HEK293 (cell line): ENCODE results near the gene ZNF883.

Experiments
- CTCF ChIA-PET: fragments of 350-600 bp; formaldehyde crosslinking; extraction: SDS; loops from one replicate; lab custom pipeline; 2021; ENCODE audit warnings: antibody characterized with exemption; lab: Yijun Ruan, JAX
- POLR2A ChIA-PET: fragments of 300-600 bp; formaldehyde crosslinking; extraction: SDS; loops from one replicate; lab custom pipeline; 2020; ENCODE audit warnings: antibody characterized with exemption, inconsistent platforms; lab: Yijun Ruan, JAX
- H3K27ac ChIP-seq: fragments of 200-500 bp; sonication (Bioruptor generic); 2 replicates; pipeline ENCODE4 v1.5.1; 2014; ENCODE audit warnings: low read depth, low read length, control low read depth, inconsistent platforms; ENCODE audit errors: extremely low read depth
- H3K36me3 ChIP-seq, 2 experiments: fragments of 200-500 bp in 1 of 2; sonication (Bioruptor generic) in 1 of 2; 1 replicate in 1 of 2; 2 replicates in 1 of 2; pipeline ENCODE4 v1.5.1; 2014 to 2017; ENCODE audit warnings: inconsistent platforms in 2 of 2, low read length in 2 of 2; ENCODE audit not compliant: control insufficient read depth in 2 of 2, insufficient read depth in 1 of 2
- H3K4me1 ChIP-seq: fragments of 200-500 bp; sonication (Bioruptor generic); 2 replicates; pipeline ENCODE4 v1.5.1; 2014; ENCODE audit warnings: mild to moderate bottlenecking, low read length, inconsistent platforms; ENCODE audit not compliant: control insufficient read depth, insufficient read depth
- H3K4me3 ChIP-seq: 2 replicates; pipeline ENCODE4 v1.5.1; 2011; ENCODE audit warnings: low read depth, mild to moderate bottlenecking, control low read depth, low read length, moderate library complexity
- H3K9me3 ChIP-seq: fragments of 200-500 bp; sonication (Bioruptor generic); 2 replicates; pipeline ENCODE4 v1.5.1; 2014; ENCODE audit warnings: low read depth, low read length, inconsistent platforms; ENCODE audit not compliant: control insufficient read depth, insufficient read depth
- EGR2 ChIP-seq: fragments of 450-650 bp; formaldehyde crosslinking; IDR thresholded peaks from 2 replicates; pipeline ENCODE4 v1.5.1; 2016; ENCODE audit warnings: low read depth, missing biosample characterization, missing genetic modification characterization
- GLI2 ChIP-seq: fragments of 450-650 bp; formaldehyde crosslinking; IDR thresholded peaks from 2 replicates; pipeline ENCODE4; 2017; ENCODE audit warnings: missing biosample characterization, missing genetic modification characterization, low read depth, borderline replicate concordance
- YY1 ChIP-seq: fragments of 450-650 bp; formaldehyde crosslinking; IDR thresholded peaks from 2 replicates; pipeline ENCODE4 v1.5.1; 2018; ENCODE audit warnings: missing biosample characterization, missing genetic modification characterization
- ZBTB7A ChIP-seq: fragments of 450-650 bp; formaldehyde crosslinking; IDR thresholded peaks from 2 replicates; pipeline ENCODE4 v1.5.1; 2016; ENCODE audit warnings: low read depth, missing biosample characterization, missing genetic modification characterization
- ZNF174 ChIP-seq: fragments of 450-650 bp; formaldehyde crosslinking; IDR thresholded peaks from 2 replicates; pipeline ENCODE4 v1.5.0; 2017; ENCODE audit warnings: missing biosample characterization, mild to moderate bottlenecking, missing genetic modification characterization
- ZNF214 ChIP-seq: fragments of 450-650 bp; formaldehyde crosslinking; IDR thresholded peaks from 2 replicates; pipeline ENCODE4 v1.5.1; 2017; ENCODE audit warnings: missing biosample characterization, mild to moderate bottlenecking, missing genetic modification characterization, borderline replicate concordance
- ZNF266 ChIP-seq: fragments of 450-650 bp; formaldehyde crosslinking; IDR thresholded peaks from 2 replicates; pipeline ENCODE4 v1.5.1; 2016; ENCODE audit warnings: missing biosample characterization, missing genetic modification characterization, low read depth
- ZNF366 ChIP-seq: fragments of 450-650 bp; formaldehyde crosslinking; conservative IDR thresholded peaks from 2 replicates; pipeline ENCODE4 v1.5.1; 2016; ENCODE audit warnings: missing biosample characterization, missing genetic modification characterization
- ZNF473 ChIP-seq: fragments of 450-650 bp; formaldehyde crosslinking; IDR thresholded peaks from 2 replicates; pipeline ENCODE4 v1.5.1; 2017; ENCODE audit warnings: missing biosample characterization, missing genetic modification characterization
- ZNF548 ChIP-seq: fragments of 450-650 bp; formaldehyde crosslinking; IDR thresholded peaks from 2 replicates; pipeline ENCODE4 v1.5.1; 2016; ENCODE audit warnings: missing biosample characterization, missing genetic modification characterization
- ZNF560 ChIP-seq: fragments of 450-650 bp; formaldehyde crosslinking; IDR thresholded peaks from 2 replicates; pipeline ENCODE4 v1.5.1; 2017; ENCODE audit warnings: missing biosample characterization, missing genetic modification characterization, borderline replicate concordance
- ZNF561 ChIP-seq: fragments of 450-650 bp; IDR thresholded peaks from 2 replicates; pipeline ENCODE4 v1.5.1; 2018; ENCODE audit warnings: missing biosample characterization, missing genetic modification characterization, borderline replicate concordance
- ZNF621 ChIP-seq: fragments of 450-650 bp; formaldehyde crosslinking; IDR thresholded peaks from 2 replicates; pipeline ENCODE4 v1.5.1; 2017; ENCODE audit warnings: missing biosample characterization, missing genetic modification characterization
- ZNF792 ChIP-seq: fragments of 450-650 bp; formaldehyde crosslinking; IDR thresholded peaks from 2 replicates; pipeline ENCODE4 v1.5.1; 2016; ENCODE audit warnings: missing biosample characterization, missing genetic modification characterization
- TF ChIP-seq, protein P1 (sequence below): fragments of 450-650 bp; formaldehyde crosslinking; IDR thresholded peaks from 2 replicates; pipeline ENCODE4 v1.5.1; 2016; ENCODE audit warnings: missing biosample characterization, missing genetic modification characterization, borderline replicate concordance
- TF ChIP-seq, protein P2 (sequence below): fragments of 450-650 bp; formaldehyde crosslinking; IDR thresholded peaks from 2 replicates; pipeline ENCODE4 v1.5.1; 2016; ENCODE audit warnings: missing biosample characterization, missing genetic modification characterization
- TF ChIP-seq, protein P3 (sequence below): fragments of 450-650 bp; formaldehyde crosslinking; IDR thresholded peaks from 2 replicates; pipeline ENCODE4 v1.5.1; 2016; ENCODE audit warnings: missing biosample characterization, missing genetic modification characterization

The ZNF883 gene

DNA sequence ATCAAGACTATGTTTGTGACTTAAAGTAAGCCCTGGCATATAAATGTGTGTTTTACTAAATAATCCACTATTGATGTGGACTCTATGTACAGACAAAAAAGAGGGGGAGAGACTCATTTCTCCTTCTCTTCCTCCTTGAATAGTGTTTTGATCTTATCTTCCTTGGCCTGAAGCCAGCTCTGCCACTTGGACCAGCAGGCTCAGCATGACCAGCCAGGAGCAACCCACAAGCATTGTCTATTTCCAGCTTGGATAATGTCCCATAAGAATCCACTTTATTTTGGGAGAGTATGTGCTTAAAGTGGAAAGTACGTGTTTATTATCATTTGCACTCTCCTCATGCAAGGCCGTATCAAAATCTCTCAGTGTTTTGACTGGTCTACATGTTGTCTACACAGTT lies 97.5 kb downstream of the ZNF883 start:
- Histone ChIP-seq H3K27ac (no peak overlapping the region), H3K4me1 (peaks cover 2% of the 10 kb centered on the region; the same call in 1 of the 2 replicates), H3K36me3 (no peaks in the 10 kb centered on the region), H3K9me3 (no peaks in the 10 kb centered on the region), H3K4me3 (no peak overlapping the region)
- CTCF ChIA-PET, result interaction anchor here (2.4 to 7.7 kb wide), 2 partner anchors 11 to 198 kb away, joined by 7 to 47 read pairs; no protein-coding TSS in a partner anchor
- TF ChIP-seq GLI2 (tag by site-specific recombination), result no peak
- POLR2A ChIA-PET, result no interaction called here

DNA sequence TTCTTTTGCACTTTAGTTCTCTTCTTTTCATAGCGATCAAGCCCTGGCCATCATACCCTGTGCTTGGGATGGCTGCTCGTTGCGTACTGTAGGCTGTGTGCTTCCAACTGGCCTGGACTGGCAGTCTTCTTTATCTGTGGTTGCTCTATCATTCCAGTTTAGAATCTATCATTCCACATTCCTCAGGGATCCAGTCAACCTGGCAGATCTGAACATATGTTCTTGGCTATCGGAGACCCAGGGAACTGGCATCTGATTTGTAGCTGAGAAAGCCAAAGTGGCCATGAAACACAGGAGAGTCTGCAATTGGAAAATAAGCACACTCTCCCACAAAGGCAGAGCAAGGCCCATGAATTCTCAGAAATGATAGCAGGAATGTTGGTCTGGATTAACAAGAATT lies 98.7 kb downstream of the ZNF883 start:
- Histone ChIP-seq H3K4me1 (peaks cover 2% of the 10 kb centered on the region; the same call in 1 of the 2 replicates), H3K36me3 (no peaks in the 10 kb centered on the region), H3K9me3 (no peaks in the 10 kb centered on the region), H3K27ac (no peak overlapping the region), H3K4me3 (no peak overlapping the region)
- POLR2A ChIA-PET, result no interaction called here
- no peak for TF ChIP-seq ZNF560 (tag by site-specific recombination)
- TF ChIP-seq ZNF214, result no peak
- TF ChIP-seq, protein P1, sequence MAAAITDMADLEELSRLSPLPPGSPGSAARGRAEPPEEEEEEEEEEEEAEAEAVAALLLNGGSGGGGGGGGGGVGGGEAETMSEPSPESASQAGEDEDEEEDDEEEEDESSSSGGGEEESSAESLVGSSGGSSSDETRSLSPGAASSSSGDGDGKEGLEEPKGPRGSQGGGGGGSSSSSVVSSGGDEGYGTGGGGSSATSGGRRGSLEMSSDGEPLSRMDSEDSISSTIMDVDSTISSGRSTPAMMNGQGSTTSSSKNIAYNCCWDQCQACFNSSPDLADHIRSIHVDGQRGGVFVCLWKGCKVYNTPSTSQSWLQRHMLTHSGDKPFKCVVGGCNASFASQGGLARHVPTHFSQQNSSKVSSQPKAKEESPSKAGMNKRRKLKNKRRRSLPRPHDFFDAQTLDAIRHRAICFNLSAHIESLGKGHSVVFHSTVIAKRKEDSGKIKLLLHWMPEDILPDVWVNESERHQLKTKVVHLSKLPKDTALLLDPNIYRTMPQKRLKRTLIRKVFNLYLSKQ (tag by site-specific recombination), result no peak
- no peak for TF ChIP-seq YY1 (tag by site-specific recombination)
- TF ChIP-seq ZNF473 (tag by site-specific recombination), result no peak
- TF ChIP-seq ZNF266 (tag by site-specific recombination), result no peak
- TF ChIP-seq, protein P2, sequence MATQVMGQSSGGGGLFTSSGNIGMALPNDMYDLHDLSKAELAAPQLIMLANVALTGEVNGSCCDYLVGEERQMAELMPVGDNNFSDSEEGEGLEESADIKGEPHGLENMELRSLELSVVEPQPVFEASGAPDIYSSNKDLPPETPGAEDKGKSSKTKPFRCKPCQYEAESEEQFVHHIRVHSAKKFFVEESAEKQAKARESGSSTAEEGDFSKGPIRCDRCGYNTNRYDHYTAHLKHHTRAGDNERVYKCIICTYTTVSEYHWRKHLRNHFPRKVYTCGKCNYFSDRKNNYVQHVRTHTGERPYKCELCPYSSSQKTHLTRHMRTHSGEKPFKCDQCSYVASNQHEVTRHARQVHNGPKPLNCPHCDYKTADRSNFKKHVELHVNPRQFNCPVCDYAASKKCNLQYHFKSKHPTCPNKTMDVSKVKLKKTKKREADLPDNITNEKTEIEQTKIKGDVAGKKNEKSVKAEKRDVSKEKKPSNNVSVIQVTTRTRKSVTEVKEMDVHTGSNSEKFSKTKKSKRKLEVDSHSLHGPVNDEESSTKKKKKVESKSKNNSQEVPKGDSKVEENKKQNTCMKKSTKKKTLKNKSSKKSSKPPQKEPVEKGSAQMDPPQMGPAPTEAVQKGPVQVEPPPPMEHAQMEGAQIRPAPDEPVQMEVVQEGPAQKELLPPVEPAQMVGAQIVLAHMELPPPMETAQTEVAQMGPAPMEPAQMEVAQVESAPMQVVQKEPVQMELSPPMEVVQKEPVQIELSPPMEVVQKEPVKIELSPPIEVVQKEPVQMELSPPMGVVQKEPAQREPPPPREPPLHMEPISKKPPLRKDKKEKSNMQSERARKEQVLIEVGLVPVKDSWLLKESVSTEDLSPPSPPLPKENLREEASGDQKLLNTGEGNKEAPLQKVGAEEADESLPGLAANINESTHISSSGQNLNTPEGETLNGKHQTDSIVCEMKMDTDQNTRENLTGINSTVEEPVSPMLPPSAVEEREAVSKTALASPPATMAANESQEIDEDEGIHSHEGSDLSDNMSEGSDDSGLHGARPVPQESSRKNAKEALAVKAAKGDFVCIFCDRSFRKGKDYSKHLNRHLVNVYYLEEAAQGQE, result no peak
- no peak for TF ChIP-seq ZBTB7A (tag by site-specific recombination)
- TF ChIP-seq, protein P3, sequence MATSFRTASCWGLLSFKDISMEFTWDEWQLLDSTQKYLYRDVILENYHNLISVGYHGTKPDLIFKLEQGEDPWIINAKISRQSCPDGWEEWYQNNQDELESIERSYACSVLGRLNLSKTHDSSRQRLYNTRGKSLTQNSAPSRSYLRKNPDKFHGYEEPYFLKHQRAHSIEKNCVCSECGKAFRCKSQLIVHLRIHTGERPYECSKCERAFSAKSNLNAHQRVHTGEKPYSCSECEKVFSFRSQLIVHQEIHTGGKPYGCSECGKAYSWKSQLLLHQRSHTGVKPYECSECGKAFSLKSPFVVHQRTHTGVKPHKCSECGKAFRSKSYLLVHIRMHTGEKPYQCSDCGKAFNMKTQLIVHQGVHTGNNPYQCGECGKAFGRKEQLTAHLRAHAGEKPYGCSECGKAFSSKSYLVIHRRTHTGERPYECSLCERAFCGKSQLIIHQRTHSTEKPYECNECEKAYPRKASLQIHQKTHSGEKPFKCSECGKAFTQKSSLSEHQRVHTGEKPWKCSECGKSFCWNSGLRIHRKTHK (tag by site-specific recombination), result no peak
- TF ChIP-seq EGR2 (tag by site-specific recombination), result no peak
- TF ChIP-seq ZNF621 (tag by site-specific recombination), result no peak
- TF ChIP-seq ZNF174 (tag by site-specific recombination), result no peak
- no peak for TF ChIP-seq ZNF561
- TF ChIP-seq ZNF366, result no peak
- no peak for TF ChIP-seq ZNF792 (tag by site-specific recombination)
- TF ChIP-seq ZNF548 (tag by site-specific recombination), result no peak
- CTCF ChIA-PET, result interaction anchor here (0.7 to 7.7 kb wide), 3 partner anchors 10 to 199 kb away, joined by 3 to 47 read pairs (median 3); no protein-coding TSS in a partner anchor
